Heart left ventricle (tissue), 16 donors: ENCODE measurements around the gene AMDHD1. TPM values are rescaled to one million over a fixed set of nuclear protein-coding genes. Genes with fewer than 3 reads are reported as not detected.
A peak's percentile ranks its signal among the peaks of the same experiment; 100 is the strongest.

Source experiments
- ATAC-seq, 4 donors: fragments of 200-7000 bp; cut with Tn5 transposase; one replicate each; pipeline ENCODE4 v1.9.1; 2020 to 2022; ENCODE audit warnings: moderate library complexity in 4 of 4, mild to moderate bottlenecking in 3 of 4, moderate number of reproducible peaks in 1 of 4
- DNase-seq, 5 donors: peaks; one replicate each; pipeline ENCODE4 v3.0.0-alpha.2; 2020
- H3K27ac ChIP-seq, 12 donors: fragments of 200-600 bp; sonication (generic) in 4 of 12; one replicate each; pipeline versions ENCODE4 v1.5.0 to v1.8.0; 2016 to 2022; ENCODE audit warnings: mild to moderate bottlenecking in 2 of 12
- H3K27me3 ChIP-seq, 9 donors: fragments of 200-600 bp; sonication (generic) in 2 of 9; one replicate each; pipeline versions ENCODE4 v1.5.1 to v1.8.0; 2016 to 2022; ENCODE audit warnings: mild to moderate bottlenecking in 3 of 9
- H3K36me3 ChIP-seq, 9 donors: fragments of 200-600 bp; sonication (generic) in 2 of 9; one replicate each; pipeline versions ENCODE4 v1.5.0 to v1.8.0; 2018 to 2022; ENCODE audit warnings: mild to moderate bottlenecking in 2 of 9
- H3K4me1 ChIP-seq, 12 donors: fragments of 200-600 bp; sonication (generic) in 4 of 12; one replicate each; pipeline versions ENCODE4 v1.5.0 to v1.8.0; 2016 to 2022; ENCODE audit warnings: mild to moderate bottlenecking in 3 of 12
- H3K4me3 ChIP-seq, 12 donors: fragments of 200-600 bp; sonication (generic) in 4 of 12; one replicate each; pipeline versions ENCODE4 v1.5.0 to v1.8.0; 2017 to 2022; ENCODE audit warnings: mild to moderate bottlenecking in 9 of 12, moderate library complexity in 4 of 12
- H3K9me3 ChIP-seq, 12 donors: fragments of 200-600 bp; sonication (generic) in 4 of 12; one replicate each; pipeline versions ENCODE4 v1.5.0 to v1.8.0; 2016 to 2022; ENCODE audit warnings: mild to moderate bottlenecking in 1 of 12
- CTCF ChIP-seq, 12 donors: fragments of 200-600 bp; sonication (generic) in 4 of 12; IDR thresholded peaks; one replicate each; pipeline versions ENCODE4 v1.5.0 to v1.8.0; 2018 to 2022; ENCODE audit warnings: antibody characterized with exemption in 12 of 12, mild to moderate bottlenecking in 5 of 12
- POLR2A ChIP-seq, 2 donors: fragments of 450-650 bp; IDR thresholded peaks; one replicate each; pipeline ENCODE4 v1.6.1; 2017; ENCODE audit warnings: antibody characterized with exemption in 2 of 2, mild to moderate bottlenecking in 2 of 2, moderate library complexity in 2 of 2
- WGBS, 4 donors: extraction: QIAGEN DNeasy Blood & Tissue Kit in 2 of 4; methylation state at CpG; one replicate each; pipeline versions ENCODE4 v1.1.5 to v1.1.7; 2013 to 2018; 5-methylcytosine and 5-hydroxymethylcytosine counted together
- intact Hi-C, 10 donors: fragments of 100-400 bp; cut with DNase I; formaldehyde crosslinking; loops; one replicate each; pipeline versions ENCODE4 v1.11.1 to v1.14.2; 2022
- polyA plus RNA-seq, 2 donors: library from polyadenylated mRNA; stranded (reverse); fragments of 200-250 nt; gene quantifications; one replicate each; pipeline ENCODE4 v1.2.3, GENCODE V29; 2013
- total RNA-seq, 9 donors: library from RNA; depleted of rRNA in 2 of 9; stranded (reverse); fragments of >200 nt in 2 of 9; fragmentation: NEBNext Ultra II Directional in 3 of 9; extraction: Animal tissue kit (Norgen Biotek cat#: 25700) in 3 of 9; gene quantifications; one replicate each; pipeline versions ENCODE4 v1.1.0 to v1.2.4, GENCODE V29; 2016 to 2023
- donor health status: ischemic (EF 13 %, LVEDD 7.1; RV severe dilation, severe dysfunction).
- donor health status: healthy with polysubstance abuse.
- donor health status: DM: no; HTN: yes; CAD: no.
- donor health status: DM: no; HTN: no; CAD: no.
- donor health status: ischemic (EF 25% LVEDD 6.9; RV normal size, moderate dysfunction).
- donor health status: ischemic (EF 25% LVEDD 5.7; RV mildly dilated, moderate dysfunction).
- donor health status: healthy.
- donor health status: DM: yes; HTN: yes; CAD: no.
- donor health status: ischemic (EF 35%, LVEDD 5.7; RV mildly dilated, moderate dysfunction).
- donor health status: nonischemic (EF 11% LVEDD 7.7; RV severe dilation, severe dysfunction).
- donor health status: DM: yes; HTN: yes; CAD: no.
- donor health status: PGD.
- donor health status: ischemic (EF 29% LVEDD 5.4; RV normal size, mild dysfunction).
- donor health status: nonischemic (EF 23%, LVEDD 6.1; RV moderate dilation, normal function).

AMDHD1 gene
- total and polyA plus RNA-seq, 11 donors = 0.20 to 1.1 (median 0.55) TPM

- Histone ChIP-seq H3K4me3 (no peak overlapping the region), H3K36me3 (peaks cover 0 to 100% (median 89%) of the 10 kb centered on the region in 9 donors), H3K9me3 (no peaks in the 10 kb centered on the region), H3K27ac (no peak overlapping the region), H3K4me1 (no peaks in the 10 kb centered on the region), H3K27me3 (no peaks in the 10 kb centered on the region)
- no peak for DNase-seq
- TF ChIP-seq CTCF (IDR thresholded peaks at IDR 0.05) (no peak), POLR2A (IDR thresholded peaks at IDR 0.05) (no peak)
- intact Hi-C loops = no loop called here
- 94 to 98% (median 96%) methylated on average over 1 of the region's 1 CpG for WGBS, 4 donors
- ATAC-seq = no peak
Observed at GRCh38 chr12:96006727-96007126, 63.6 kb downstream of the AMDHD1 start.

GRCh38 chr12:96007729-96008128 is 64.6 kb downstream of the AMDHD1 start:
- H3K27me3 ChIP-seq = no peaks in the 10 kb centered on the region
- H3K27ac ChIP-seq = no peak overlapping the region
- H3K4me1 ChIP-seq = no peaks in the 10 kb centered on the region
- H3K4me3 ChIP-seq = no peak overlapping the region
- 56 to 68% (median 59%) methylated on average over 1 of the region's 1 CpG for WGBS, 4 donors
- peaks cover 0 to 100% (median 89%) of the 10 kb centered on the region in 9 donors for H3K36me3 ChIP-seq
- intact Hi-C loops = no loop called here
- ATAC-seq (no peak), DNase-seq (no peak)
- H3K9me3 ChIP-seq = no peaks in the 10 kb centered on the region
- no peak for TF ChIP-seq CTCF (IDR thresholded peaks at IDR 0.05)
- TF ChIP-seq POLR2A (IDR thresholded peaks at IDR 0.05) = no peak

GRCh38 chr12:96014943-96015599 is 71.9 kb downstream of the AMDHD1 start:
- Histone ChIP-seq H3K27ac (no peak overlapping the region), H3K9me3 (no peaks in the 10 kb centered on the region), H3K4me3 (no peak overlapping the region), H3K4me1 (peaks cover 0 to 11% (median 3%) of the 10 kb centered on the region in 12 donors), H3K36me3 (peaks cover 0 to 99% (median 87%) of the 10 kb centered on the region in 9 donors), H3K27me3 (no peaks in the 10 kb centered on the region)
- TF ChIP-seq CTCF (IDR thresholded peaks at IDR 0.05) (no peak), POLR2A (IDR thresholded peaks at IDR 0.05) (no peak)
- intact Hi-C loops = no loop called here
- WGBS, 4 donors = 87 to 90% (median 88%) methylated on average over 3 of the region's 3 CpGs
- no peak for DNase-seq
- ATAC-seq = peak in 2 of 4 donors; percentile 48 to 53

DNA sequence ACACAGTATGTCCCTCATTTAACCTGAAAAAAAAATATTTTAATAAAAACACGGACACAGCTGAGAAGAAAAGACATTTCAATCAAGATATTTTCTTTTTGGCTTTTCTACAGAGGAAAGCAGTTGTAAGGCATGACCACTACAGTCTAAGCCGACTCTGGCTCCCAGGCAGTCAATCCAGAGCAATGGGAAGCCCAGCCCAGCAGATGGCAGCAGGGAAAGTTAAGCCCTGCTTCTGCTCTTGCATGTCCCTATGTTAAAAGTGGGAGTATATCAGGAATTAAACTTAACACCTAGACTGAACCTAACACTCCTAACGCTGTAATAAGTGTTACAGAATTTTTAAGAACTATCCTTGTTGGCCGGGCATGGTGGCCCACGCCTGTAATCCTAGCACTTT is 72.5 kb downstream of the AMDHD1 start:
- H3K36me3 ChIP-seq = peaks cover 0 to 99% (median 87%) of the 10 kb centered on the region in 9 donors
- TF ChIP-seq POLR2A (IDR thresholded peaks at IDR 0.05) = no peak
- TF ChIP-seq CTCF (IDR thresholded peaks at IDR 0.05) = peak; percentile 22 to 59 (median 40)
- ATAC-seq (peak; percentile 50 to 73 (median 70)), DNase-seq (peak in 1 of 5 donors; percentile 44)
- no peak overlapping the region for H3K4me3 ChIP-seq
- H3K9me3 ChIP-seq = no peaks in the 10 kb centered on the region
- intact Hi-C loops = no loop called here
- peaks cover 0 to 16% (median 3%) of the 10 kb centered on the region in 12 donors for H3K4me1 ChIP-seq
- 73 to 78% (median 76%) methylated on average over 5 of the region's 5 CpGs for WGBS, 4 donors
- H3K27me3 ChIP-seq = no peaks in the 10 kb centered on the region
- H3K27ac ChIP-seq = no peak overlapping the region

Other genes with a start within 250 kb of the AMDHD1 start
- 100 to 1,000 TPM in 1 of 9 donors, 10 to 100 TPM in 8; 58.4 to 116 (median 71.5) TPM for gene NTN4, start 152.6 kb upstream of the AMDHD1 start, total RNA-seq
- gene NTN4, start 152.6 kb upstream of the AMDHD1 start, polyA plus RNA-seq = 10 to 100 TPM; 23.9 to 27.8 TPM
- 10 to 100 TPM in 6 of 9 donors, 1 to 10 TPM in 3; 2.5 to 14.4 (median 11.0) TPM for gene SNRPF, start 84.4 kb upstream of the AMDHD1 start, total RNA-seq
- gene SNRPF, start 84.4 kb upstream of the AMDHD1 start, polyA plus RNA-seq = 10 to 100 TPM; 29.2 to 48.6 TPM
- gene CCDC38, start 717 bp upstream of the AMDHD1 start, total RNA-seq = under 1 TPM in 2 of 9 donors, not detected in 7; 0.08 to 0.20 TPM
- under 1 TPM in 1 of 2 donors, not detected in 1; 0.03 TPM for gene CCDC38, start 717 bp upstream of the AMDHD1 start, polyA plus RNA-seq
- gene HAL, start 53.0 kb downstream of the AMDHD1 start, total RNA-seq = under 1 TPM in 4 of 9 donors, not detected in 5; 0.10 to 0.79 (median 0.31) TPM
- gene HAL, start 53.0 kb downstream of the AMDHD1 start, polyA plus RNA-seq = under 1 TPM; 0.04 to 0.07 TPM
- 10 to 100 TPM; 32.8 to 72.0 (median 42.6) TPM for gene LTA4H, start 92.3 kb downstream of the AMDHD1 start, total RNA-seq
- 10 to 100 TPM; 23.3 to 31.3 TPM for gene LTA4H, start 92.3 kb downstream of the AMDHD1 start, polyA plus RNA-seq